ENCODE results near the gene TMEM250.

Gene TMEM250

GRCh38 chr9:136147890-136148714, 29.4 kb upstream of the TMEM250 start:
- no peak for DNase-seq (ENCODE audit: low spot score)

DNA sequence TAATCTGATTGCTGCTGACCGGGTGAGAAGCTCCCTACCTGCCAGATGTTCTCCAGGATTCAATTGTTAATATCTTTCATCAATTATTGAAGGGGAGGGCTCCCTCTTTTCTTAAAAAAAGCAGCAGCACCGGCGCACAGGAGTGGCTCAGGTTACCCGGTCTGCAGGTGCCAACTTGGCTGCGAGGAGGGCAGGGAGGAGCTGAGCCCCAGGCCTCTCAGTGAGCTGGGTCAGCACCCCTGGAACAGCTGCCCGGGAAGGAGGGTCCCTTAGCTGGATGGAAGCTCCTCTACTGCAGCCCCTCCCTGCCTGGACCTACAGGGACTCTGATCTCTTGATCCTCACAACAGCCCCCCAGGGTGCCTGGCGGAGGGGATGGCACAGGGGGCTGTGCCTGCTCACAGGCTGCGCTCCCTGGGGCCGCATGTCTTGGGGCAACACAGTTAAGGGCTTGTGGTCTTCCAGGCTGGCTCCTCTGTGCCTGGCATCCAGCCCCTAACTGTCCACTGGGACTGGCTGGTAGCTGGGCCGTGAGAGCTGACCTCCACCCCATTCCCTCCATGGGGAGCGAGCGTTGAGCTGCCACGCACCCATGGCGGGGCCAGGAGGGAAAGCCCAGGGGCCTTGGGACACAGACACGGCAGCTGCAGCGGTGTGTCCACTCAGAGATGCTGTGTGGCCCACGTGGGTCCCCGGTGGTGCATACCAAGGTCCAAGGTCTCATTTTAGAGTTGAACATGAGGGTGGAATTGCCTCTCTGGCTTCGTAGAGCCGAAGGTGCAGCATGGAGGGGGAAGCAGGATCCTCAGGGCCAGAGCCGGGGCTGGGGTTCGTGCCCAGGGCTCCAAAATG, 28.6 kb upstream of the TMEM250 start:
- no peak for DNase-seq (ENCODE audit: low spot score)

- no peak for DNase-seq (ENCODE audit: low spot score)
Observed at GRCh38 chr9:136146126-136147037, 27.7 kb upstream of the TMEM250 start.

- no peak for DNase-seq (ENCODE audit: low spot score)
Observed at GRCh38 chr9:136145580-136145979, 26.9 kb upstream of the TMEM250 start.

GRCh38 chr9:136144450-136144849, 25.8 kb upstream of the TMEM250 start:
- no peak for DNase-seq (ENCODE audit: low spot score)

DNA sequence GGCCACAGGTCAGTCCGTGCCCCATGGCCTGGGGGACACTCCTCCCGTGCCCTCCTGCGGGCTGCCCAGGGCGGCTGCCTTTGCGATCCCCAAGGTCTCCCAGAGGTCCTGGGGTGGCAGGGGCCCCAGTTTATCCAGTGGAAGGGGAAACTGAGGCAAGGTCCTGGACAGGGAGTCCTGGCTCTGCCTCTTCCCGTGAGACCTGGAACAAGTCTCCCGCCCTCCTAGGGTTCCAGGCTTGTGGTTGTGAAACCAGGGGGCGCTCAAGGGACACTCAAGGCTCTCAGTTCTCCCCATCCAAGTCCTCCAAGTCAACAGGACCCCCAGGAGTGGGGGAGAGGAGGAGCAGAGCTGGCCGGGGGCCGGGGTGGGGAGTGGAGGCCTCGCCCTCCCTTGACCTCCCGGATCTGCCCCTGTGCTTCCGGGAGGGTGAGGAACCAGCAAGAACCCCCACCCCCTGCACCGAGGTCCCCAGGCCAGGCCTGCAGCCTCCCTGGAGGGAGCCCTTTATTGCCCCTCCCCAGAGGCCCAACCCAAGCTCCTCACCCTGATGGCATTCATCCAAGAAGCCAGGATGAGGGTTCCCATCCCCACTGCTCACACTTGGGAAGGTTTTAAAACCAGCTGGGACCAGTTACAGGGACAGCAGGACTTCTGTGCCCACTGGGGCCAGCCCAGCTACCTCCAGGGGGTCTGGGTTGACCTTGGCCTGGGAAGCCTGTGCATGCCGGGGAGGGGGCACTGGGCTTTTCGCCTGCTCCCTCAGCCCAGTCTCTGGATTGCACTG, 24.7 kb upstream of the TMEM250 start:
- peak; percentile 50 for DNase-seq (ENCODE audit: low spot score)

- no peak for DNase-seq (ENCODE audit: low spot score)
Observed at GRCh38 chr9:136142859-136143214, 24.2 kb upstream of the TMEM250 start.

- no peak for DNase-seq (ENCODE audit: low spot score)
Observed at GRCh38 chr9:136142414-136142796, 23.7 kb upstream of the TMEM250 start.

GRCh38 chr9:136141682-136142413, 23.2 kb upstream of the TMEM250 start:
- no peak for DNase-seq (ENCODE audit: low spot score)

GRCh38 chr9:136140966-136141365, 22.3 kb upstream of the TMEM250 start:
- DNase-seq (ENCODE audit: low spot score) = no peak

DNA sequence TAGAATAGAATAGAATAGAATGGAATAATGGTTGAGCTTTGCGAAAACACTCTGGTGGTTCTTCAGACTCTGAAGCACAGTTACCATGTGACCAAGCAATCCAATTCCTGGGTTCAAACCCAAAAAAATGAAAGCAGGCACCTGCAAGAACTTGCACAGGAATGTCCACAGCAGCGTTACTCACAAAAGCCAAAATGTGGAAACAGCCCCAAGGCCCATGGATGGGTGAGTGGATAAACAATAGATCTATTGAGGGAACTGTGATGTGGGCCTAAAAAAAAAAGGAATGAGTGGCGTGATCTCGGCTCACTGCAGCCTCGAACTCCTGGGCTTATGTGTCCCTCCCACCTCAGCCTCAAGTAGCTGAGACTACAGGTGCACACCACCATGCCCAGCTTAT, 21.4 kb upstream of the TMEM250 start:
- no peak for DNase-seq (ENCODE audit: low spot score)

- DNase-seq (ENCODE audit: low spot score) = peak; percentile 66
Observed at GRCh38 chr9:136138566-136138965, 19.9 kb upstream of the TMEM250 start.

DNA sequence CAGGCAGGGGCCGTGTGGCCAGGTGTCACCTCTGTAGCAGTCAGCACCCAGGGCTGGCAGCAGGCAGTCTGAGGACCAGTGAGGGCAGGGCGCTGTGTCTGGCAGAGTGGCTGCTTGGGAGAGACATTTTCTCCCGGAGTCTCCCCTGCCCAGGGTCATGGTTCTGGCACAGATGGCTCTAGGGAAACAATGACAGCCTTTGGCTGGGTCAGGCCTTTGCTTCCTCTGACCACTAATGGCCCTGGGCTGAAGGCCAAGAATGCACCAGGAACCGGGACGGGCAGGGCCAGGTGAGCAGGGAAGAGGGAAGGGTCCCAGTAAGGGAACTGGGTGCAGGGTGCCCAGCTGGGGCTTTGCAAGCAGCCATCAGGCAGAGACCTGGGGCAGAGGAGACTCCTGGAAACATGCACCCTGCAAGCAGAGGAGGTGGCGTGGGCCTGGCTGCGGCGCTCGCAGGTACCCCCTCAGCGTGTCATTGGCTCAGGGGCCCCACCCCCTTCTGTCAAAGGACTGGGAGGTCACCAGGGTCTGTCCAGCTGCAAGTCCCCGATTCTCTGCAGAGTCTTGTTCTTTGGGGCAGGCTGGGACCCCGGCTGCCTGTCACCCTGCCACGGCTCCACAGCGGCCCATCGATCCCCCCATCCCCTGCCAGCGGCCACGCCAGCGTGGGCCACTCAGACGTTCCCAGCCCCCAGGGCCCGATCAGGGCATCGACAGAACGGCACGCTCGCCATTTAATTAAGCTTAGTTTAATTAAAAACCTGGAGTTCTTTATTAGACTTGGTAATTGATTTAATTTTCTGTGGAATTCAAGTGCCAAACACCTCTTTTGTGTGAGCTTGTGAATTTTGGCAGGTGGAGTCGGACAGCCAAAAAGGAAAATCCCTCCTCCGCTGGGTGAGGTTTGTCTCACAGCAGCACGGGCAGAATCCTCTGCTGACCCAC, 18.9 kb upstream of the TMEM250 start:
- DNase-seq (ENCODE audit: low spot score) = no peak

DNA sequence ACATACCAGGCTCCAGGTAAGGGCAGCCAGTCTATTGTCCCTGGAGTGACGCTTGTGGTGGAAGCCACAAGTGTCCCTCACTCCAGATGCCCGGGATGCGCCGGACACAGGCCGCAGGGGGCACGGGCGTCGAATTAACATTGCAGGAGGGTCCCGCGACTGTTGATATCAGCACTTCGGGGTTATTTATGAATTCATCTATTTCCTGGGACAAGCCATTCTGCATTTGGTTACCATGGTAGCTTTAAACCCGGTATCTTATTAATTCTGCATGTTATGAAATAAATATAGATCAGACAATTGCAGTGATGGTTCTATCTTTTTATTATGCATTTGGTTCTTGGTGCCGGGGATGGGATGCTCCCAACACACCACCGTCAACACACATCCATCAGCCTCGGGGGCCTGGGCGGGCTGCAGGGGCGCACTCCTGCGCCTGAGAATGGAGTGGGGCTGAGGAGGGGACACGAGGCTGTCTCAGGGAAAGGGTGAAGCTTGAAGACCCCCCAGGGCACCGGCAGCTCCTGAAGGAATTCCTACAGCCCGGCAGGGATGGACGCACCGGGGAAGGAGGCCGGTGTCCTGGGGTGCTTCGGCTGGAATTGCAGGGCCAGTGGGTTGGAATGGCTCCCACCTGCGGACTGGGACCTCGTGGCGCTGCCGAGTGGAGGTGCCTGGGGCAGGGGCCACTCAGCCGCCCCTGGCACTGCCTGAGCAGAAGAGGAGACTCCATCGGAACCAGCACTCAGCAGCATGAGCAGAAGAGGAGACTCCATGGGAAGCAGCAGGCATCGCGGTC, 17.7 kb upstream of the TMEM250 start:
- DNase-seq (ENCODE audit: low spot score) = no peak

GRCh38 chr9:136135326-136136126, 16.9 kb upstream of the TMEM250 start:
- DNase-seq (ENCODE audit: low spot score) = no peak

DNA sequence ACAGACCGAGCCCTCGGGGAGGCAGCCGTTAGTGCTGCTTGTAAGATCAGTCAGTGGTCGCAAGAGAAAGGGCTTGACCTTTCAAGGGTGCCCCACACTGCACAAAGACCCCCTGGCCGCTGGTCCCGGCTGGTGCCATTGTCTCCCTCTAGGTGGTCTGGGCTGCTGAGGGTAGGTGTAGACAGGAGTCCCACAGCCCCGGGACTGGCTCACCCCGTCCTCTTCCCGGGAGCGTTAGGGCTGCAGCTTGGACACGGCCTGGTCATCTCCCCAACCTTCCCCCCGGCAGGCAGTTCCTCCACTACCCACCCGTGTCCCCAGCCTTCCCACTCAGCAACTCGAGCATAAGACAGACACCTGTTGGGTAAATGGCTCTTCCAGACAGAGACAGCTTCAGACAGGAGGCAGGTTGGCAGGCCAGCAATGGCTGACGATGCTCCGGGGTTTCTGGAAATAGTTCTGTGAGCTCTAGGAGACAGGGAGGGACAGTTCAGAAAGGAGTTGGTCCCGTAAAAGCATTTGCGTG, 15.3 kb upstream of the TMEM250 start:
- no peak for DNase-seq (ENCODE audit: low spot score)

GRCh38 chr9:136133191-136133958, 14.7 kb upstream of the TMEM250 start:
- no peak for DNase-seq (ENCODE audit: low spot score)
